Ascending aorta (tissue), 2 donors: ENCODE measurements around the gene CILP. TPM values are rescaled to one million over a fixed set of nuclear protein-coding genes. Genes with fewer than 3 reads are reported as not detected.
"Not testable (repeated sequence)": the region's sequence is repeated elsewhere in the genome, so short reads cannot be mapped to it uniquely, and the experiment has no call there.

Experiments
- DNase-seq, 2 donors: peaks; one replicate each; pipeline ENCODE4 v3.0.0-alpha.2; 2019; ENCODE audit warnings: low spot score in 2 of 2
- H3K27ac ChIP-seq, 2 donors: fragments of 200-600 bp; sonication (generic); one replicate each; pipeline ENCODE4 v1.5.1; 2016 to 2017; ENCODE audit warnings: mild to moderate bottlenecking in 1 of 2
- H3K27me3 ChIP-seq: fragments of 200-600 bp; sonication (generic); one replicate; pipeline ENCODE4 v1.5.1; 2017
- H3K36me3 ChIP-seq, 2 donors: fragments of 200-600 bp; sonication (generic); one replicate each; pipeline ENCODE4 v1.5.1; 2016
- H3K4me1 ChIP-seq, 2 donors: fragments of 200-600 bp; sonication (generic); one replicate each; pipeline ENCODE4 v1.5.1; 2016 to 2017; ENCODE audit warnings: mild to moderate bottlenecking in 1 of 2
- H3K4me3 ChIP-seq, 2 donors: fragments of 200-600 bp; sonication (generic); one replicate each; pipeline ENCODE4 v1.5.1; 2016 to 2017; ENCODE audit warnings: mild to moderate bottlenecking in 1 of 2
- H3K9me3 ChIP-seq, 2 donors: fragments of 200-600 bp; sonication (generic); one replicate each; pipeline ENCODE4 v1.5.1; 2016
- CTCF ChIP-seq, 3 experiments: fragments of 200-600 bp in 2 of 3; fragments of 450-650 bp in 1 of 3; sonication (generic) in 2 of 3; IDR thresholded peaks; one replicate each; pipeline ENCODE4 v1.5.1; 2016 to 2019; ENCODE audit warnings: antibody characterized with exemption in 3 of 3, mild to moderate bottlenecking in 1 of 3, moderate library complexity in 1 of 3
- intact Hi-C: fragments of 100-400 bp; cut with DNase I; formaldehyde crosslinking; loops from one replicate; pipeline ENCODE4 v1.15.1; 2023
- total RNA-seq: library from RNA; depleted of rRNA; stranded (reverse); fragments of >200 nt; gene quantifications from one replicate; pipeline ENCODE4 v1.1.0, GENCODE V29; 2016

The CILP gene
- total RNA-seq, 1 donor from 2014 or later: 1.8 TPM

- intact Hi-C loops: loop anchor here (2.0 to 5.0 kb wide), 2 partner anchors 103 to 152 kb away; partner anchors contain the start of gene PARP16
- TF ChIP-seq CTCF (IDR thresholded peaks at IDR 0.05): no peak
- Histone ChIP-seq H3K27me3 (no peaks in the 10 kb centered on the region), H3K9me3 (no peaks in the 10 kb centered on the region), H3K4me1 (peaks cover 4 to 24% of the 10 kb centered on the region in 2 donors), H3K36me3 (peaks cover 8 to 17% of the 10 kb centered on the region in 2 donors), H3K27ac (peak overlapping the region; percentile 94 to 95), H3K4me3 (peak overlapping the region; percentile 88 to 90)
- DNase-seq: no peak
Measured at GRCh38 chr15:65183865-65184159, 27.5 kb downstream of the CILP start.

GRCh38 chr15:65182538-65182937 is 28.7 kb downstream of the CILP start:
- H3K9me3 ChIP-seq: no peaks in the 10 kb centered on the region
- intact Hi-C loops: loop anchor here (5.0 kb wide), 1 partner anchor 150 kb away; no protein-coding TSS in a partner anchor
- peaks cover 21 to 30% of the 10 kb centered on the region in 2 donors for H3K36me3 ChIP-seq
- DNase-seq: no peak
- H3K27ac ChIP-seq: no peak overlapping the region
- no peak for TF ChIP-seq CTCF (IDR thresholded peaks at IDR 0.05)
- H3K4me1 ChIP-seq: peaks cover 4 to 24% of the 10 kb centered on the region in 2 donors
- H3K27me3 ChIP-seq: no peaks in the 10 kb centered on the region
- peak overlapping the region; percentile 6 to 90 for H3K4me3 ChIP-seq

GRCh38 chr15:65181582-65182353 is 29.5 kb downstream of the CILP start:
- Histone ChIP-seq H3K4me1 (peaks cover 4 to 24% of the 10 kb centered on the region in 2 donors), H3K36me3 (peaks cover 26 to 37% of the 10 kb centered on the region in 2 donors), H3K4me3 (peak overlapping the region in 1 of 2 donors; percentile 90)
- DNase-seq, H3K27me3 ChIP-seq, H3K9me3 ChIP-seq, H3K27ac ChIP-seq: not testable (repeated sequence)
- intact Hi-C loops: loop anchor here (5.0 kb wide), 1 partner anchor 149 kb away; no protein-coding TSS in a partner anchor

GRCh38 chr15:65180167-65180566 is 31.1 kb downstream of the CILP start:
- H3K9me3 ChIP-seq: no peaks in the 10 kb centered on the region
- DNase-seq: no peak
- TF ChIP-seq CTCF (IDR thresholded peaks at IDR 0.05): no peak
- peaks cover 33 to 53% of the 10 kb centered on the region in 2 donors for H3K36me3 ChIP-seq
- H3K27me3 ChIP-seq: no peaks in the 10 kb centered on the region
- no peak overlapping the region for H3K27ac ChIP-seq
- intact Hi-C loops: loop anchor here (5.0 kb wide), 1 partner anchor 148 kb away; no protein-coding TSS in a partner anchor
- no peak overlapping the region for H3K4me3 ChIP-seq
- H3K4me1 ChIP-seq: peaks cover 4 to 24% of the 10 kb centered on the region in 2 donors

GRCh38 chr15:65177901-65178300 is 33.4 kb downstream of the CILP start:
- Histone ChIP-seq H3K9me3 (no peaks in the 10 kb centered on the region), H3K4me1 (peaks cover 2 to 22% of the 10 kb centered on the region in 2 donors), H3K27ac (no peak overlapping the region), H3K27me3 (no peaks in the 10 kb centered on the region), H3K36me3 (peaks cover 48 to 64% of the 10 kb centered on the region in 2 donors), H3K4me3 (no peak overlapping the region)
- TF ChIP-seq CTCF (IDR thresholded peaks at IDR 0.05): no peak
- intact Hi-C loops: no loop called here
- no peak for DNase-seq

- TF ChIP-seq CTCF (IDR thresholded peaks at IDR 0.05): no peak
- intact Hi-C loops: no loop called here
- peaks cover 0 to 8% of the 10 kb centered on the region in 2 donors for H3K4me1 ChIP-seq
- H3K27ac ChIP-seq: no peak overlapping the region
- no peak overlapping the region for H3K4me3 ChIP-seq
- H3K27me3 ChIP-seq: no peaks in the 10 kb centered on the region
- H3K36me3 ChIP-seq: peaks cover 57 to 76% of the 10 kb centered on the region in 2 donors
- no peak for DNase-seq
- no peaks in the 10 kb centered on the region for H3K9me3 ChIP-seq
Measured at GRCh38 chr15:65176056-65176455, 35.2 kb downstream of the CILP start.
